Thoracic aorta (tissue), 2 donors: ENCODE results near the gene MVB12B. TPM values are rescaled to one million over a fixed set of nuclear protein-coding genes. Genes with fewer than 3 reads are reported as not detected.

ENCODE experiments used
- ATAC-seq: fragments of 150-250 bp; one replicate; pipeline ENCODE4 v1.8.0; 2017; ENCODE audit warnings: low read depth; ENCODE audit not compliant: insufficient number of reproducible peaks, low FRiP score
- DNase-seq: peaks from one replicate; pipeline ENCODE4 v3.0.0-alpha.2; 2020; ENCODE audit warnings: low spot score
- H3K27ac ChIP-seq, 2 donors: fragments of 200-600 bp; sonication (generic); 1 replicate in 1 of 2; 2 replicates in 1 of 2; pipeline ENCODE4 v1.5.1; 2016; ENCODE audit warnings: mild to moderate bottlenecking in 2 of 2, moderate library complexity in 2 of 2
- H3K27me3 ChIP-seq: fragments of 200-600 bp; sonication (generic); replicated peaks from 2 replicates; pipeline ENCODE4 v1.6.0; 2016; ENCODE audit warnings: mild to moderate bottlenecking; ENCODE audit not compliant: insufficient read depth
- H3K36me3 ChIP-seq: fragments of 200-600 bp; sonication (generic); one replicate; pipeline ENCODE4 v1.5.1; 2016
- H3K4me1 ChIP-seq, 2 donors: fragments of 200-600 bp; sonication (generic); 1 replicate in 1 of 2; 2 replicates in 1 of 2; pipeline versions ENCODE4 v1.5.1 to v1.6.0; 2016; ENCODE audit warnings: low read depth in 2 of 2, mild to moderate bottlenecking in 1 of 2; ENCODE audit not compliant: control insufficient read depth in 1 of 2
- H3K4me3 ChIP-seq: fragments of 200-600 bp; sonication (generic); 2 replicates; pipeline ENCODE4 v1.5.1; 2016; ENCODE audit warnings: mild to moderate bottlenecking
- H3K9me3 ChIP-seq: fragments of 200-600 bp; sonication (generic); 2 replicates; pipeline ENCODE4 v1.5.1; 2016
- CTCF ChIP-seq: fragments of 200-600 bp; sonication (generic); IDR thresholded peaks from one replicate; pipeline ENCODE4 v1.5.1; 2019; ENCODE audit warnings: antibody characterized with exemption
- total RNA-seq, 2 donors: library from RNA; depleted of rRNA; stranded (reverse); fragments of >200 nt; gene quantifications; one replicate each; pipeline versions ENCODE4 v1.1.0 to v1.2.3, GENCODE V29; 2016

MVB12B gene
- total RNA-seq, 2 donors from 2014 or later: 18.4 to 21.7 TPM

GRCh38 chr9:126401581-126401980, 75.0 kb downstream of the MVB12B start:
- no peak for TF ChIP-seq CTCF
- Histone ChIP-seq H3K4me3 (no peak overlapping the region), H3K4me1 (peaks cover 0 to 6% of the 10 kb centered on the region in 2 donors), H3K27me3 (no peaks in the 10 kb centered on the region), H3K9me3 (no peaks in the 10 kb centered on the region), H3K27ac (no peak overlapping the region), H3K36me3 (no peaks in the 10 kb centered on the region)
- ATAC-seq (no peak), DNase-seq (no peak)

- ATAC-seq (no peak), DNase-seq (no peak)
- Histone ChIP-seq H3K9me3 (no peaks in the 10 kb centered on the region), H3K4me1 (peaks cover 0 to under 1% of the 10 kb centered on the region in 2 donors), H3K27me3 (no peaks in the 10 kb centered on the region), H3K4me3 (no peak overlapping the region), H3K27ac (no peak overlapping the region), H3K36me3 (no peaks in the 10 kb centered on the region)
- no peak for TF ChIP-seq CTCF
Observed at GRCh38 chr9:126403397-126403796, 76.8 kb downstream of the MVB12B start.

- H3K4me3 ChIP-seq: no peak overlapping the region
- no peaks in the 10 kb centered on the region for H3K4me1 ChIP-seq
- no peaks in the 10 kb centered on the region for H3K36me3 ChIP-seq
- no peak for ATAC-seq
- H3K27ac ChIP-seq: no peak overlapping the region
- no peaks in the 10 kb centered on the region for H3K27me3 ChIP-seq
- TF ChIP-seq CTCF: no peak
- no peak for DNase-seq
- no peaks in the 10 kb centered on the region for H3K9me3 ChIP-seq
Observed at GRCh38 chr9:126404459-126404858, 77.8 kb downstream of the MVB12B start.

GRCh38 chr9:126406075-126406667, 79.5 kb downstream of the MVB12B start:
- no peak for ATAC-seq

More at GRCh38 chr9:126406075-126406667, 79.5 kb downstream of the MVB12B start:
- Histone ChIP-seq H3K36me3 (no peaks in the 10 kb centered on the region), H3K27ac (no peak overlapping the region), H3K4me1 (no peaks in the 10 kb centered on the region), H3K27me3 (no peaks in the 10 kb centered on the region), H3K4me3 (no peak overlapping the region), H3K9me3 (no peaks in the 10 kb centered on the region)
- no peak for TF ChIP-seq CTCF
- no peak for DNase-seq
